ENCODE measurements around the gene FAM174C. TPM values are rescaled to one million over a fixed set of nuclear protein-coding genes. Genes with fewer than 3 reads are reported as not detected.

The FAM174C gene
- total and polyA plus RNA-seq, 2 donors (not counting 3 experiments of a cell fraction or from before 2014, with no cell fraction given): 46.7 to 83.9 TPM

GRCh38 chr19:1262623-1263123 lies 12.7 kb upstream of the FAM174C start:
- no TSS peak for BruUV-seq (replicated peaks)
- Histone ChIP-seq H3K4me3 (replicated peaks in 1 of 3; ENCODE audit: insufficient read depth in 1 of 3, low read depth in 1 of 3, low read length in 3 of 3) (no peak overlapping the region), H3K4me1 (ENCODE audit: control insufficient read depth, extremely low read depth, insufficient read depth, low read length) (peaks cover 55% of the 10 kb centered on the region), H3K36me3 (ENCODE audit: control insufficient read depth in 2 of 2, extremely low read depth in 1 of 2, insufficient read depth in 2 of 2, low read length in 2 of 2) (no peaks in the 10 kb centered on the region), H3K27me3 (ENCODE audit: control insufficient read depth in 2 of 2, insufficient read depth in 2 of 2, low read length in 2 of 2) (no peaks in the 10 kb centered on the region), H3K9me3 (replicated peaks; ENCODE audit: control insufficient read depth, insufficient read depth, low read length) (no peaks in the 10 kb centered on the region), H3K9me1 (replicated peaks; ENCODE audit: control insufficient read depth, extremely low read depth, insufficient read depth, low read length) (no peaks in the 10 kb centered on the region), H3K9ac (replicated peaks; ENCODE audit: extremely low read depth, insufficient read depth, low read length) (no peak overlapping the region), H3K79me2 (ENCODE audit: control insufficient read depth, insufficient read depth, low read length) (no peaks in the 10 kb centered on the region), H2AFZ (ENCODE audit: low read depth, low read length) (no peak overlapping the region), H3K4me2 (ENCODE audit: insufficient read depth, low read length) (no peak overlapping the region), H3K27ac (ENCODE audit: insufficient read depth, low read depth, low read length) (no peak overlapping the region), H4K20me1 (replicated peaks; ENCODE audit: control insufficient read depth, extremely low read depth, insufficient read depth, low read length) (no peaks in the 10 kb centered on the region)
- POLR2A ChIA-PET: interaction anchor here (1.4 kb wide), 1 partner anchor 10 kb away, joined by 8 read pairs; no protein-coding TSS in a partner anchor
- dilution Hi-C loops (cut with MboI; ENCODE audit: extremely low pct_ligation_motif_present, low sequenced_read_pairs) (no loop called here), intact Hi-C loops (cut with micrococcal nuclease) (no loop called here)
- CTCF ChIA-PET: interaction anchor here (1.9 to 7.8 kb wide), 2 partner anchors 10 to 18 kb away, joined by 8 to 63 read pairs; no protein-coding TSS in a partner anchor
- FAIRE-seq: no peak
- no peak for DNase-seq (ENCODE audit: low read depth, low spot score)
- TF ChIP-seq GATA2 (IDR thresholded peaks at IDR 0.05; ENCODE audit: insufficient read depth, insufficient read length, low read depth, low read length): no peak

- Histone ChIP-seq H3K27me3 (ENCODE audit: control insufficient read depth in 2 of 2, insufficient read depth in 2 of 2, low read length in 2 of 2) (no peaks in the 10 kb centered on the region), H3K9me3 (replicated peaks; ENCODE audit: control insufficient read depth, insufficient read depth, low read length) (no peaks in the 10 kb centered on the region), H3K79me2 (ENCODE audit: control insufficient read depth, insufficient read depth, low read length) (no peaks in the 10 kb centered on the region), H3K4me1 (ENCODE audit: control insufficient read depth, extremely low read depth, insufficient read depth, low read length) (peaks cover 49% of the 10 kb centered on the region), H3K9ac (replicated peaks; ENCODE audit: extremely low read depth, insufficient read depth, low read length) (no peak overlapping the region), H4K20me1 (replicated peaks; ENCODE audit: control insufficient read depth, extremely low read depth, insufficient read depth, low read length) (no peaks in the 10 kb centered on the region), H3K36me3 (ENCODE audit: control insufficient read depth in 2 of 2, extremely low read depth in 1 of 2, insufficient read depth in 2 of 2, low read length in 2 of 2) (no peaks in the 10 kb centered on the region), H3K4me3 (replicated peaks in 1 of 3; ENCODE audit: insufficient read depth in 1 of 3, low read depth in 1 of 3, low read length in 3 of 3) (no peak overlapping the region), H3K4me2 (ENCODE audit: insufficient read depth, low read length) (no peak overlapping the region), H2AFZ (ENCODE audit: low read depth, low read length) (no peak overlapping the region), H3K9me1 (replicated peaks; ENCODE audit: control insufficient read depth, extremely low read depth, insufficient read depth, low read length) (no peaks in the 10 kb centered on the region), H3K27ac (ENCODE audit: insufficient read depth, low read depth, low read length) (no peak overlapping the region)
- ChIA-PET CTCF (interaction anchor here (7.2 kb wide), 1 partner anchor 19 kb away, joined by 1001 read pairs; the partner anchor contains the start of gene ATP5F1D), POLR2A (no interaction called here)
- TF ChIP-seq GATA2 (IDR thresholded peaks at IDR 0.05; ENCODE audit: insufficient read depth, insufficient read length, low read depth, low read length) (no peak), FOS (IDR thresholded peaks at IDR 0.05; ENCODE audit: borderline replicate concordance, insufficient read depth, low read length) (no peak), POLR2AphosphoS5 (IDR thresholded peaks at IDR 0.05; ENCODE audit: insufficient read depth, low read depth, low read length) (no peak), JUN (IDR thresholded peaks at IDR 0.05; ENCODE audit: borderline replicate concordance, insufficient read depth, insufficient read length, low read depth) (no peak), EZH2 (IDR thresholded peaks at IDR 0.05; ENCODE audit: borderline replicate concordance, low read depth, low read length, severe bottlenecking) (no peak), MYC (IDR thresholded peaks at IDR 0.05; ENCODE audit: low read depth, low read length) (no peak)
- DNase-seq (ENCODE audit: low read depth, low spot score) (no peak), FAIRE-seq (no peak)
- intact Hi-C loops (cut with micrococcal nuclease) (no loop called here), dilution Hi-C loops (cut with MboI; ENCODE audit: extremely low pct_ligation_motif_present, low sequenced_read_pairs) (no loop called here)
- no TSS peak for BruUV-seq (replicated peaks)
Observed at GRCh38 chr19:1263188-1263587, 12.1 kb upstream of the FAM174C start.
